Measurements from ENCODE around the gene DNAH3.
"Not testable (repeated sequence)": the region's sequence is repeated elsewhere in the genome, so short reads cannot be mapped to it uniquely, and the experiment has no call there.

The DNAH3 gene

DNA sequence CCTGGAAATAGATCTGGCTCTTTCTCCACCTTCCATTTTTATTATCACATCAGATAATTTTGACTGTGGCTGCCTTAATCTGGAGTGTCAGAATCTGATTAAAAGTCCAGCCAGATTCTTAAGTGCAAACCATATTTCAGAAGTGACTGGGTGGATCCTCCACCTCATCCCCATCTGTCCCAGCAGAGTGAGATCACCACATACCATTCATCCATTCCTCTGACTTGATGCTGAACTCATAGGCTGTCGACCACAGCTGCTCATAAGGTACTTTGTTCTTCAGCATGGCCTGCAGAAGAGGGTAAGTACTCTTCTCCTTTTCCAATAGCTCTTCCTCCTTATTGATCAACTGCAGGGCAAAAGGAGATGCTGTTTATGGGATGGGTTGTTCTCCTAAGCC, 53.5 kb downstream of the DNAH3 start:
- DNase-seq (ENCODE audit: low read depth in 1 of 2, low spot score in 1 of 2): no peak
- Histone ChIP-seq H3K27ac (replicated peaks) (no peak overlapping the region), H3K27me3 (ENCODE audit: insufficient read depth, poor library complexity, severe bottlenecking) (no peaks in the 10 kb centered on the region), H3K4me3 (replicated peaks; ENCODE audit: insufficient read depth, low read length) (no peak overlapping the region)
- TF ChIP-seq SPI1 (IDR thresholded peaks at IDR 0.05; ENCODE audit: borderline replicate concordance, low read depth) (no peak), POLR2AphosphoS5 (IDR thresholded peaks at IDR 0.05; ENCODE audit: low read depth) (no peak), GABPA (IDR thresholded peaks at IDR 0.05; ENCODE audit: low read depth) (no peak)
- TF ChIP-seq, protein P1, sequence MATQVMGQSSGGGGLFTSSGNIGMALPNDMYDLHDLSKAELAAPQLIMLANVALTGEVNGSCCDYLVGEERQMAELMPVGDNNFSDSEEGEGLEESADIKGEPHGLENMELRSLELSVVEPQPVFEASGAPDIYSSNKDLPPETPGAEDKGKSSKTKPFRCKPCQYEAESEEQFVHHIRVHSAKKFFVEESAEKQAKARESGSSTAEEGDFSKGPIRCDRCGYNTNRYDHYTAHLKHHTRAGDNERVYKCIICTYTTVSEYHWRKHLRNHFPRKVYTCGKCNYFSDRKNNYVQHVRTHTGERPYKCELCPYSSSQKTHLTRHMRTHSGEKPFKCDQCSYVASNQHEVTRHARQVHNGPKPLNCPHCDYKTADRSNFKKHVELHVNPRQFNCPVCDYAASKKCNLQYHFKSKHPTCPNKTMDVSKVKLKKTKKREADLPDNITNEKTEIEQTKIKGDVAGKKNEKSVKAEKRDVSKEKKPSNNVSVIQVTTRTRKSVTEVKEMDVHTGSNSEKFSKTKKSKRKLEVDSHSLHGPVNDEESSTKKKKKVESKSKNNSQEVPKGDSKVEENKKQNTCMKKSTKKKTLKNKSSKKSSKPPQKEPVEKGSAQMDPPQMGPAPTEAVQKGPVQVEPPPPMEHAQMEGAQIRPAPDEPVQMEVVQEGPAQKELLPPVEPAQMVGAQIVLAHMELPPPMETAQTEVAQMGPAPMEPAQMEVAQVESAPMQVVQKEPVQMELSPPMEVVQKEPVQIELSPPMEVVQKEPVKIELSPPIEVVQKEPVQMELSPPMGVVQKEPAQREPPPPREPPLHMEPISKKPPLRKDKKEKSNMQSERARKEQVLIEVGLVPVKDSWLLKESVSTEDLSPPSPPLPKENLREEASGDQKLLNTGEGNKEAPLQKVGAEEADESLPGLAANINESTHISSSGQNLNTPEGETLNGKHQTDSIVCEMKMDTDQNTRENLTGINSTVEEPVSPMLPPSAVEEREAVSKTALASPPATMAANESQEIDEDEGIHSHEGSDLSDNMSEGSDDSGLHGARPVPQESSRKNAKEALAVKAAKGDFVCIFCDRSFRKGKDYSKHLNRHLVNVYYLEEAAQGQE (IDR thresholded peaks at IDR 0.05; ENCODE audit: insufficient replicate concordance, low read depth): no peak
- TF ChIP-seq, protein P2, sequence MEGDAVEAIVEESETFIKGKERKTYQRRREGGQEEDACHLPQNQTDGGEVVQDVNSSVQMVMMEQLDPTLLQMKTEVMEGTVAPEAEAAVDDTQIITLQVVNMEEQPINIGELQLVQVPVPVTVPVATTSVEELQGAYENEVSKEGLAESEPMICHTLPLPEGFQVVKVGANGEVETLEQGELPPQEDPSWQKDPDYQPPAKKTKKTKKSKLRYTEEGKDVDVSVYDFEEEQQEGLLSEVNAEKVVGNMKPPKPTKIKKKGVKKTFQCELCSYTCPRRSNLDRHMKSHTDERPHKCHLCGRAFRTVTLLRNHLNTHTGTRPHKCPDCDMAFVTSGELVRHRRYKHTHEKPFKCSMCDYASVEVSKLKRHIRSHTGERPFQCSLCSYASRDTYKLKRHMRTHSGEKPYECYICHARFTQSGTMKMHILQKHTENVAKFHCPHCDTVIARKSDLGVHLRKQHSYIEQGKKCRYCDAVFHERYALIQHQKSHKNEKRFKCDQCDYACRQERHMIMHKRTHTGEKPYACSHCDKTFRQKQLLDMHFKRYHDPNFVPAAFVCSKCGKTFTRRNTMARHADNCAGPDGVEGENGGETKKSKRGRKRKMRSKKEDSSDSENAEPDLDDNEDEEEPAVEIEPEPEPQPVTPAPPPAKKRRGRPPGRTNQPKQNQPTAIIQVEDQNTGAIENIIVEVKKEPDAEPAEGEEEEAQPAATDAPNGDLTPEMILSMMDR (IDR thresholded peaks at IDR 0.05; ENCODE audit: insufficient read depth, low read length): no peak

DNA sequence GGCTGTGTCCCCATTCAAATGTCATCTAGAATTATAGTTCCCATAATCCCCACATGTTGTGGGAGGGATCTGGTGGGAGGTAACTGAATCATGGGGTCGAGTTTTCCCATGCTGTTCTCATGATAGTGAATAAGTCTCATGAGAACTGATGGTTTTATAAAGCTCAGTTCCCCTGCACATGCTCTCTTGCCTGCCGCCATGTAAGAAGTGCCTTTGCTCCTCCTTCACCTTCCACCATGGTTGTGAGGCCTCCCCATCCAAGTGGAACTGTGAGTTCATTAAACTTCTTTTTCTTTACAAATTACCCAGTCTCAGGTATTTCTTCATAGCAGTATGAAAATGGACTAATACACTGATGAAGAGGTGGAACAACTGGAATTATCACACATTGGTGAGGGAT, 55.9 kb downstream of the DNAH3 start:
- not testable (repeated sequence) for DNase-seq (ENCODE audit: low read depth in 1 of 2, low spot score in 1 of 2); H3K4me3 ChIP-seq (replicated peaks; ENCODE audit: insufficient read depth, low read length); H3K27me3 ChIP-seq (ENCODE audit: insufficient read depth, poor library complexity, severe bottlenecking); H3K27ac ChIP-seq (replicated peaks)

DNA sequence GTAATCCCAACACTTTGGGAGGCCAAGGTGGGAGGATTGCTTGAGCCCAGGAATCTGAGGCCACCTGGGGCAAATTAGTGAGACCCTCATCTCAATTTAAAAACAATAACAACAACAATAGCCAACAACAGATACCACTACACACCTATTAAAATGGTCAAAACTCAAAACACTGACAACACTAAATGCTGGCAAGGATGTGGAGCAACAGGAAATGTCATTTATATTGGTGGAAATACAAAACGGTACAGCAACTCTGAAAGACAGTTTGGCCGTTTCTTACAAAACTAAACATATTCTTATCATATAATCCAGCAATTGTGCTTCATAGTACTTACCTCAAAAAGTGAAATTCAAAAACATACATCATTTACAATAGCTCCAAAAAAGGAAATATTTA, 57.7 kb downstream of the DNAH3 start:
- TF ChIP-seq POLR2AphosphoS5 (IDR thresholded peaks at IDR 0.05; ENCODE audit: low read depth) (no peak), GABPA (IDR thresholded peaks at IDR 0.05; ENCODE audit: low read depth) (no peak), SPI1 (IDR thresholded peaks at IDR 0.05; ENCODE audit: borderline replicate concordance, low read depth) (no peak)
- TF ChIP-seq, protein P2 (IDR thresholded peaks at IDR 0.05; ENCODE audit: insufficient read depth, low read length): no peak
- TF ChIP-seq, protein P1 (IDR thresholded peaks at IDR 0.05; ENCODE audit: insufficient replicate concordance, low read depth): no peak
- no peak overlapping the region for H3K27ac ChIP-seq (replicated peaks)
- H3K4me3 ChIP-seq (replicated peaks; ENCODE audit: insufficient read depth, low read length): no peak overlapping the region
- H3K27me3 ChIP-seq (ENCODE audit: insufficient read depth, poor library complexity, severe bottlenecking): no peaks in the 10 kb centered on the region
- DNase-seq (ENCODE audit: low read depth in 1 of 2, low spot score in 1 of 2): no peak

DNA sequence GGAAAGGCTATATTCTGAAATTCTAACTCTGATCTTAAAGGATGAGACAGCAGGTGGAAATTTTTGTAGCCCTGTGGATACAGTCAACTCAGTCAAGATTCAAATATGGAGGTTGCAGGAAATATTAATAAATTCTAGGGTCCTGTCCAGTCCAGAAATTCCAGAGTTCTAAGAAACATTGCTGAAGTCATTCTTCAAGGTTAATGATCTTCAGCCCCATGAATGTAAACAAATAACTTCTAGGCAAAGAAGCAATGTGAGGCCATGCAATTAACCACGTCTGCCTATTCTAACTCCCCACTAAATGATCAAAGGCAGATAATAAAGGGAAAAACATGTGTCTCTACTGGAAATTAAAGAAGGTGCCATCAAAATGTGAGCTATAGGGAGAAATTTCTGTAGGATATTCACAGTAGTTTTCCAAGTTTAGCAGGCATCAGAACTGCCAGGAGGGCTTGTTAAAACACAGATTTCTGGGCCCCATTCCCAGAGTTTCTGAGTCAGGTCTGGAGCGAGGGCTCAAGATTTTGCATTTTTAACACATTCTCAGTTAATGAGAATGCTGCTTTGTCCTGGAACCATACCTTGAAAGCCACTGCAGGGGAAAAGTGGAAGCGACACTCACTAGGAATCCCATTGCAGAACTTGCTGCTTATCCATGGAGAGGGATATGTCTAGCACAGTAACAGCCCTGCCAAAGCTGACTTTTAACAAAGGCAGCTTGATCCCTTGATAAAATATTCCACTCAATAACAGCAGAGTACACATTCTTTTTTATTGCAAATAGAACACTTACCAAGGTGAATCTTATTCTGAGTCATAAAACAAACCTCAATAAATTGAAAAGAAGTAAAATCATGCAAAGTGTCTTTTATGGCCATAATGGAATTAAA, 61.8 kb downstream of the DNAH3 start:
- DNase-seq (ENCODE audit: low read depth in 1 of 2, low spot score in 1 of 2): no peak
- Histone ChIP-seq H3K4me3 (replicated peaks; ENCODE audit: insufficient read depth, low read length) (no peak overlapping the region), H3K27me3 (ENCODE audit: insufficient read depth, poor library complexity, severe bottlenecking) (no peaks in the 10 kb centered on the region), H3K27ac (replicated peaks) (no peak overlapping the region)
- TF ChIP-seq POLR2AphosphoS5 (IDR thresholded peaks at IDR 0.05; ENCODE audit: low read depth): no peak
- TF ChIP-seq, protein P1 (IDR thresholded peaks at IDR 0.05; ENCODE audit: insufficient replicate concordance, low read depth): no peak
- no peak for TF ChIP-seq GABPA (IDR thresholded peaks at IDR 0.05; ENCODE audit: low read depth)
- TF ChIP-seq SPI1 (IDR thresholded peaks at IDR 0.05; ENCODE audit: borderline replicate concordance, low read depth): no peak
- TF ChIP-seq, protein P2 (IDR thresholded peaks at IDR 0.05; ENCODE audit: insufficient read depth, low read length): no peak

Measured in HL-60 (cell line).